Glutamatergic neuron (in vitro differentiated cells): ENCODE results near the gene DENND1C. TPM values are rescaled to one million over a fixed set of nuclear protein-coding genes. Genes with fewer than 3 reads are reported as not detected.

ENCODE experiments used
- DNase-seq: peaks from one replicate; pipeline ENCODE4 v3.0.0; 2022
- H3K27ac Mint-ChIP-seq: one replicate; pipeline ENCODE4 v1.8.0; 2020; ENCODE audit warnings: mild to moderate bottlenecking, mixed read lengths, inconsistent platforms; ENCODE audit not compliant: unreplicated experiment
- H3K27me3 Mint-ChIP-seq: one replicate; pipeline ENCODE4 v1.8.0; 2020; ENCODE audit warnings: mild to moderate bottlenecking, moderate library complexity, mixed read lengths, inconsistent platforms; ENCODE audit not compliant: unreplicated experiment
- H3K36me3 Mint-ChIP-seq: one replicate; pipeline ENCODE4 v1.8.0; 2020; ENCODE audit warnings: mild to moderate bottlenecking, mixed read lengths, inconsistent platforms; ENCODE audit not compliant: unreplicated experiment
- H3K4me1 Mint-ChIP-seq: one replicate; pipeline ENCODE4 v1.8.0; 2020; ENCODE audit warnings: mild to moderate bottlenecking, low read depth, mixed read lengths, inconsistent platforms; ENCODE audit not compliant: unreplicated experiment
- H3K4me3 Mint-ChIP-seq: one replicate; pipeline ENCODE4 v1.8.0; 2020; ENCODE audit warnings: mild to moderate bottlenecking, mixed read lengths, inconsistent platforms; ENCODE audit not compliant: unreplicated experiment
- H3K9me3 Mint-ChIP-seq: one replicate; pipeline ENCODE4 v1.8.0; 2020; ENCODE audit warnings: mild to moderate bottlenecking, moderate library complexity, mixed read lengths, inconsistent platforms; ENCODE audit not compliant: unreplicated experiment
- CTCF ChIP-seq: fragments of 200-600 bp; sonication (generic); IDR thresholded peaks from one replicate; pipeline ENCODE4 v1.5.0; 2021; ENCODE audit not compliant: partially characterized antibody, unreplicated experiment
- total RNA-seq: library from RNA; stranded (reverse); fragmentation: NEBNext Ultra II Directional; extraction: Animal tissue kit (Norgen Biotek cat#: 25700); gene quantifications from one replicate; pipeline ENCODE4 v1.2.1, GENCODE V29; 2021; ENCODE audit not compliant: unreplicated experiment

DENND1C gene
- total RNA-seq, 1 donor from 2014 or later, result not detected

- peaks cover 17% of the 10 kb centered on the region for H3K4me1 Mint-ChIP-seq
These were observed 56.5 kb downstream of the DENND1C start for GRCh38 chr19:6424939-6425731.

GRCh38 chr19:6424195-6424938, 57.2 kb downstream of the DENND1C start, which contains the start of gene KHSRP:
Gene KHSRP, minus strand, starts transcription at chr19:6424811. Its CDS starts 110 bp downstream, at chr19:6424701.
- peaks cover 12% of the 10 kb centered on the region for H3K9me3 Mint-ChIP-seq
- peak; percentile 53 for DNase-seq
- H3K4me3 Mint-ChIP-seq, result peak within 1 kb of the TSS; percentile 91
- no peak for TF ChIP-seq CTCF
- H3K27me3 Mint-ChIP-seq, result peaks cover 11% of the 10 kb centered on the region
- peaks cover 17% of the 10 kb centered on the region for H3K4me1 Mint-ChIP-seq
- peak within 1 kb of the TSS; percentile 90 for H3K27ac Mint-ChIP-seq
- H3K36me3 Mint-ChIP-seq, result no peaks in the 10 kb centered on the region

More at GRCh38 chr19:6424939-6425731, 56.5 kb downstream of the DENND1C start:
- H3K27ac Mint-ChIP-seq, result peak overlapping the region; percentile 90
- peak overlapping the region; percentile 79 for H3K4me3 Mint-ChIP-seq
- DNase-seq, result peak; percentile 98
- peaks cover 11% of the 10 kb centered on the region for H3K27me3 Mint-ChIP-seq
- peaks cover 12% of the 10 kb centered on the region for H3K9me3 Mint-ChIP-seq
- TF ChIP-seq CTCF, result no peak
- no peaks in the 10 kb centered on the region for H3K36me3 Mint-ChIP-seq

DNA sequence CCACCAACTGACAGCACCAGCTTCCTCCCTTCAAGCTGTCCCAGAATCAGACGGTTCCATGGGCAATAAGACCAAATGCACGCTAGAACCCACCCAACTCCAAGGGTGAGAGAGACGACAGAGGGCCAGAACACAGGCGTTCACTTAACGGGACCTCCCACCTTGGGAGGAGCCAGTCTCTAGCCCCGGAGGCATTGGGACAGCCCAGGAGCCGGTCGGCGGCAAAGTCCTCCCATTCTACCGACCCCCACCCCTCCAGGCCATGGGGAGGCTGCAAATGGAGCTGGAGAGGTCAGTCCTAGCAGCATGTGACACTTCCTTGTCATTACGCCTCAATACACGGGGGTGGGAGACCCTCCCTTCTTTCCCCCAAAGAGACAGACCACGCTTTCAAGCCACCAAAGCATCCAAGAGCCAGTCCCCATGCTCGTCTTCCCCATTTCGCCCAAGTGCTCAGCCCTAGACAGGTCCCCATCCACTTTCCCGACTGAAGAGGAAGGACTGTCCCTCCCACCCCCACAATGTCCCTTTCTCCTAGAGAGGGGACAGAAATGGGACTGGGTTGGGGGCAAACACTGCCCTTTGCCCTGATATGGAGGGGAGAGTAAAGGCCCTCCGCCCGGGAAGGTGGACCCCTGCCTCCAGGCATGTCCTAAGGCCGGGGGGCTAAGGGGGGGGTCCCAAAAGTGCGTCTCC, 57.9 kb downstream of the DENND1C start:
- peak; percentile 73 for DNase-seq
- Mint-ChIP-seq H3K4me1 (peaks cover 17% of the 10 kb centered on the region), H3K9me3 (peaks cover 12% of the 10 kb centered on the region), H3K27ac (peak overlapping the region; percentile 71), H3K27me3 (peaks cover 11% of the 10 kb centered on the region), H3K36me3 (no peaks in the 10 kb centered on the region), H3K4me3 (peak overlapping the region; percentile 91)
- TF ChIP-seq CTCF, result no peak

GRCh38 chr19:6421075-6422014, 60.2 kb downstream of the DENND1C start:
- peak overlapping the region; percentile 91 for H3K4me3 Mint-ChIP-seq
- TF ChIP-seq CTCF, result no peak
- peaks cover 9% of the 10 kb centered on the region for H3K9me3 Mint-ChIP-seq
- H3K36me3 Mint-ChIP-seq, result no peaks in the 10 kb centered on the region
- peaks cover 11% of the 10 kb centered on the region for H3K27me3 Mint-ChIP-seq
- no peak for DNase-seq
- peak overlapping the region; percentile 52 for H3K27ac Mint-ChIP-seq
- H3K4me1 Mint-ChIP-seq, result peaks cover 17% of the 10 kb centered on the region
